GM21360 (cell line): ENCODE measurements around the gene NOP56.
"Not testable (repeated sequence)": the region's sequence is repeated elsewhere in the genome, so short reads cannot be mapped to it uniquely, and the experiment has no call there.

Experiments
- ATAC-seq: cut with Tn5 transposase; IDR thresholded peaks from one replicate; pipeline ENCODE4 v1.9.1; 2021; ENCODE audit warnings: mild to moderate bottlenecking, moderate library complexity; ENCODE audit not compliant: unreplicated experiment

Gene NOP56

DNA sequence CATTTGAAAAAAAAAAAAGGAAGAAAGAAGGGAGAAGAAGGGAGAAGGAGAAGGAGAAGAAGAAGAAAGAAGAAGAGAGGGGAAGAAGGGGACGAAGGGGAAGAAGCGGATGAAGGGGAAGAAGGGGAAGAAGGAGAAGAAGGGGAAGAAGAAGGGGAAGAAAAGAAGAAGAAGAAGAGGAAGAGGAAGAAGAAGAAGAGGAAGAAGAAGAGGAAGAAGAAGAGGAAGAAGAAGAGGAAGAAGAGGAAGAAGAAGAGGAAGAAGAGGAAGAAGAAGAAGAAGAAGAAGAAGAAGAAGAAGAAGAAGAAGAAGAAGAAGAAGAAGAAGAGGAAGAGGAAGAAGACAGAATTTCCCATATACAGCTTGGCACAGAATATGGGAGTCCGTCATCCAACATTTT, 29.6 kb downstream of the NOP56 start:
- not testable (repeated sequence) for ATAC-seq

GRCh38 chr20:2684817-2685216, 32.4 kb downstream of the NOP56 start:
- not testable (repeated sequence) for ATAC-seq

- no peak for ATAC-seq
Measured at GRCh38 chr20:2687514-2687913, 35.1 kb downstream of the NOP56 start.

- ATAC-seq = no peak
Measured at GRCh38 chr20:2688041-2688591, 35.7 kb downstream of the NOP56 start.

- no peak for ATAC-seq
Measured at GRCh38 chr20:2690213-2690612, 37.8 kb downstream of the NOP56 start.

- ATAC-seq = no peak
Measured at GRCh38 chr20:2690718-2691117, 38.3 kb downstream of the NOP56 start.

DNA sequence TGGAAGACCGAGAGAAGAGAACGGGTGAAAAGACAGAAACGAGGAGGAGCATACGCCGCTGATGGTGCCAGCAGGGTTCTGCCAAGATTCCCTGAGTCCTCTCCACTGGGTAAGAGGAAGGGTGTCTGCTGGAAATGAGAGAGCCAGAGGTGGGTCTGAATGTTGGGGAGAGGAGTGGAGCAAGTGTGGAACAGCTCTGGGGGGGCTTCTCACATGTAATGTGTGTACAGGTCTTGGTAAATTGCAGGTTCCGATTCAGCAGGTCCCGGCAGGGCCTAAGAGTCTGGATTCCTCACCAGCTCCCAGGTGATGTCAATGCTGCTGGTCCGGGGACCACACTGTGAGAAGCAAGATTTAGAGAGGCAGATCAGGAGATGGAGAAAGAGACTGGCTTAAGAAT, 38.7 kb downstream of the NOP56 start:
- ATAC-seq = no peak

DNA sequence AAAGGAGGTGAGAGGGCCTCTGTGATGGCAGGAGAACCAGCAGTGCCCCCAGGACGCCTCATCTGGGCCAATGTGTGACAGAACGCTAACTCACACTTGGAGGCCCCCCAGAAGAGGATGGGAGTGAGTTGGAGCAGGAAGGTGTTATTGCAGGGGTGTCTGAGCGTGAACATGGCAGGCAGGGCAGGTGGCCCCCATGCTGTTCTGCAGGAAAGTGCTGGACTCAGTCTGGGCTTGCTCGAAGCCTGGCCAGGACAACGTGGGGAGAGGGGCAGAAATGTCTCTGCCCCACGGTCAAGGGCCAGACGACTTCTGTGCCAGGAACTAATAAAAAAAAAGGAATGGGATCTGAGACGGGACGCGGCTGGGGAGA, 39.2 kb downstream of the NOP56 start:
- ATAC-seq = no peak

DNA sequence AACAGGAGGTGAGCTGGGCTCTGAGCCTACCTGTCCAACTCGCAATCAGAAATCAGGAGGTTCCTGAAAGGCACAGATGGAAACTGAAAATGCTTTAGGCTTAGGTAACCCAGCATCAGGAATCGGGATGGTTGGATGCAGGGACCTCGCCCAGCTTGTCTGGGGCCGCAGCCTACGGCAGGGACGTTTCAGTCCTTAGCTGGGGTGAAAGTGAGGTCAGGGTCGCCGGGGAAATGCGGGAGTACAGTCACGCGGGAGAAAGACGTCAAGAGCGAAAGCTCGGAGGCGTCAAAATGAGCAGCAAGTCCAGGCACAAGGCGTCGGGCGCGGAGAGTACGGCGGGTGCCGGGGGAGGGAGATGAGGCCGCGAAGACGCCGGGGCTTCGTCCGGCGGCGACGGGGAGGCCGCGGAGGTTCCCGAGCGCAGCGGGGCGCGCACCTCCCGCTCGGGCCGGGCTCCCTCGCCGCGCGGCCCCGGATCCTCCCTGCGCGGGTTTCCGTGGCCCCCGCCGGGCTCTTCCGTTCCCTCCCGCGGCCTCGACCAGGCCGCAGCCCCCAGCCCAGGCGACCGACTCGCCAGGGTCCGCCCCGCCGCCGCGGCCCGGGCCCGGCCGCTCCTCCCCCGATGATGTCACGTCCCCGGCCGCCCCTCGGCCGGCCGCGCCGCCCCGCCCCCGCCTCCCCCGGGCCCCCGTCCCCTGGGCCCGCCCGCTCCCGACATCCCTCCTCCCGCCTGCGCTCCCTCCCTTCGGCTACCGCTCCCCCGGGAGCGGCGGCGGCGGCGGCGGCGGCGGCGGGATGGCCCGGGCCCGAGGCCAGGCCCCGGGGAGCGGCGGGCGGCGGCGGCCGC, 39.8 kb downstream of the NOP56 start, which contains the start of gene EBF4:
Gene EBF4, plus strand, starts transcription at position 745 of the 850 bp plus-strand sequence. CDS start 866 bp downstream, outside the sequence.
- no peak for ATAC-seq

DNA sequence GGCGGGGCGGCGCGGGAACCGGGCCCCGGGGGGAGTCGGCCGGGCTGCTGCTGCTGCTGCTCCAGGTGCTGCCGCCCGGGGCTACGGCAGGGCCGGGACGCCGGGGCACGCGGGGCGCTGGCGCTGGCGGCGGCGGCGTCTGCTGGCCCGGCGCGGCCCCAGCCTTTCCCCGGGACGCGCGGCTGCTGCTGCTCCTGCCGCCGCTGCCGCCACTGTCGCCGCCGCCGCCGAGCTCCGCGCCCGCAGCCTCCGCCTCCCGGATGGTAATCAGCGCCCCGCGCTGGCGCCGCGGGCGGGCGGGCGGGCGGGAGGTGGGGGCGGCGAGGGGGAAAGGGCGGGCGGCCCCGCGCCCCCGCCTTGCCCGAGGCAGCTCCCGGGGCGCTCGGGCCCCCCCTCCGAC, 40.5 kb downstream of the NOP56 start:
- no peak for ATAC-seq

GRCh38 chr20:2693286-2694007, 41.0 kb downstream of the NOP56 start:
- ATAC-seq = no peak

- ATAC-seq = no peak
Measured at GRCh38 chr20:2694008-2694471, 41.6 kb downstream of the NOP56 start.

- ATAC-seq = no peak
Measured at GRCh38 chr20:2694519-2694918, 42.1 kb downstream of the NOP56 start.

- ATAC-seq = no peak
Measured at GRCh38 chr20:2695206-2695983, 43.0 kb downstream of the NOP56 start.

GRCh38 chr20:2695984-2696525, 43.6 kb downstream of the NOP56 start:
- not testable (repeated sequence) for ATAC-seq

GRCh38 chr20:2696646-2697045, 44.2 kb downstream of the NOP56 start:
- ATAC-seq = no peak

- ATAC-seq = no peak
Measured at GRCh38 chr20:2697768-2698167, 45.3 kb downstream of the NOP56 start.

GRCh38 chr20:2698186-2698817, 45.9 kb downstream of the NOP56 start:
- ATAC-seq = no peak

GRCh38 chr20:2698912-2699311, 46.5 kb downstream of the NOP56 start:
- no peak for ATAC-seq

DNA sequence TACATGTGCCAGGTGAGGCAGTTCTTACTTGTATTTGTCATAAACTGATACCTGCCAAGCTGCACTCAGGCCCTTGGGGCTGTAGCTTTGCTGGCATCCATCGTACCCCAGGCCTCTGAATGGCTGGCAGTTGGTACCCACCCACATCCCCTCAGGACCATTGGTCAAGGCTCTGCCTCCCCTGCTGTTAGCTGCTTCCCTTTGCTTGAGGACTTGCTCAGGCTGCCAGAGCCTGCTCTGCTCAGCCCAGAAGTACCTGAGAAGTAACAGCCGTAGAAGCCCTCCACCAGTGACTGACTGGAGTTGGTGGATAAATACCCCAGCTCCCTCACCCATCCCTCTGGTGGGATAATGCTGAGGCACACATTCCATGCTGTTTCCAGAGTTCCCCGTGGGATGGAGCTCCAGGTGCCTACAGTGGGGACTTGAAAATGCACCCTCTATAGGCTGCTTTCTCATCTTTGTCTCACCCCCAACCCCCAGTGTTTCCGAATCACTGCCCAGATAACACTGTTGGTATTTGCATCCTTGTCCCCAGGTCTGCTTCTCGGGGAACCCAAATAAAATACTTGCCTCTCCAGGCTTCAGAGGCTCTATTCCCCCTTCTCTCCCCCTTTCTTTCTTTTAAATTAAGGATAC, 47.5 kb downstream of the NOP56 start:
- ATAC-seq = no peak
